ENCODE results near the gene PRMT7.

DNA sequence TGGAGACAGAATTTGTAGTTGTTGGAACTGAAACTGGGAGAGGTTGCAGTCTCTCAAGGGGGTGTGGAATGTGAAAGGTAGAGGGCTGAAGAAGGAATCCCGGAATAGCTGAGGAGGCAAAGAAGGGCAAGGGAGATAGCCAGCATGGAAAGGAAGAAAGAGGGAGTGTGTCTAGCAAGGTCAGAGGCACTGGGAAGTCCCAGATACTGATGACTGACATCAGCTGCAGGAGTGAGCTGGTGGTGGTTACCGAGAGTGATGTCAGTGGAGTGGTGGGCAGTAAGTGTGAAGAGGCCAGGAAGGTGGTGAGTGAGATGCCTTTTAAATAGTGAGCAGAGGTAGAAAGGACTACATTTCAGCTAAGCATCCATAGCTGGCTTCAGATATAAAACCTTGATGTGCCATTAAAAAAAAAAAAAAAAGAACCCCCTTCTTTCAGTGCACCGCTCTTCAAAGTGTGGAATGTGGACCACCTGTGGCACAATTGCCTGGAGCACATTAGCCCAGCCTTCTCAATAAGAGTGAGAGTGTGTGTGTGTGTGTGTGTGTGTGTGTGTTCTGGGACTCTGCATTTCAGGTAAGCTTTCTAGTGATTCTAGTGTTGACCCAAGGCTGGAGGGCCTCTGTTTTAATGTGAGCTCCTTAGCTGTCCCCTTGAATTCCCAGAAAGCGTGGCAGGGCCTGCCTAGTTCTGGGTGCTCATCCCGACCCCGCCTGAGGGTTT is 8.5 kb downstream of the PRMT7 start:
- TF ChIP-seq, protein P1, sequence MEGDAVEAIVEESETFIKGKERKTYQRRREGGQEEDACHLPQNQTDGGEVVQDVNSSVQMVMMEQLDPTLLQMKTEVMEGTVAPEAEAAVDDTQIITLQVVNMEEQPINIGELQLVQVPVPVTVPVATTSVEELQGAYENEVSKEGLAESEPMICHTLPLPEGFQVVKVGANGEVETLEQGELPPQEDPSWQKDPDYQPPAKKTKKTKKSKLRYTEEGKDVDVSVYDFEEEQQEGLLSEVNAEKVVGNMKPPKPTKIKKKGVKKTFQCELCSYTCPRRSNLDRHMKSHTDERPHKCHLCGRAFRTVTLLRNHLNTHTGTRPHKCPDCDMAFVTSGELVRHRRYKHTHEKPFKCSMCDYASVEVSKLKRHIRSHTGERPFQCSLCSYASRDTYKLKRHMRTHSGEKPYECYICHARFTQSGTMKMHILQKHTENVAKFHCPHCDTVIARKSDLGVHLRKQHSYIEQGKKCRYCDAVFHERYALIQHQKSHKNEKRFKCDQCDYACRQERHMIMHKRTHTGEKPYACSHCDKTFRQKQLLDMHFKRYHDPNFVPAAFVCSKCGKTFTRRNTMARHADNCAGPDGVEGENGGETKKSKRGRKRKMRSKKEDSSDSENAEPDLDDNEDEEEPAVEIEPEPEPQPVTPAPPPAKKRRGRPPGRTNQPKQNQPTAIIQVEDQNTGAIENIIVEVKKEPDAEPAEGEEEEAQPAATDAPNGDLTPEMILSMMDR (IDR thresholded peaks at IDR 0.05) = no peak
- TF ChIP-seq, protein P2, sequence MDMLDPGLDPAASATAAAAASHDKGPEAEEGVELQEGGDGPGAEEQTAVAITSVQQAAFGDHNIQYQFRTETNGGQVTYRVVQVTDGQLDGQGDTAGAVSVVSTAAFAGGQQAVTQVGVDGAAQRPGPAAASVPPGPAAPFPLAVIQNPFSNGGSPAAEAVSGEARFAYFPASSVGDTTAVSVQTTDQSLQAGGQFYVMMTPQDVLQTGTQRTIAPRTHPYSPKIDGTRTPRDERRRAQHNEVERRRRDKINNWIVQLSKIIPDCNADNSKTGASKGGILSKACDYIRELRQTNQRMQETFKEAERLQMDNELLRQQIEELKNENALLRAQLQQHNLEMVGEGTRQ (CRISPR knock-in tag; IDR thresholded peaks at IDR 0.05) = no peak
- TF ChIP-seq, protein P3, sequence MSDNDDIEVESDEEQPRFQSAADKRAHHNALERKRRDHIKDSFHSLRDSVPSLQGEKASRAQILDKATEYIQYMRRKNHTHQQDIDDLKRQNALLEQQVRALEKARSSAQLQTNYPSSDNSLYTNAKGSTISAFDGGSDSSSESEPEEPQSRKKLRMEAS (CRISPR knock-in tag; IDR thresholded peaks at IDR 0.05) = no peak
- TF ChIP-seq, protein P4, sequence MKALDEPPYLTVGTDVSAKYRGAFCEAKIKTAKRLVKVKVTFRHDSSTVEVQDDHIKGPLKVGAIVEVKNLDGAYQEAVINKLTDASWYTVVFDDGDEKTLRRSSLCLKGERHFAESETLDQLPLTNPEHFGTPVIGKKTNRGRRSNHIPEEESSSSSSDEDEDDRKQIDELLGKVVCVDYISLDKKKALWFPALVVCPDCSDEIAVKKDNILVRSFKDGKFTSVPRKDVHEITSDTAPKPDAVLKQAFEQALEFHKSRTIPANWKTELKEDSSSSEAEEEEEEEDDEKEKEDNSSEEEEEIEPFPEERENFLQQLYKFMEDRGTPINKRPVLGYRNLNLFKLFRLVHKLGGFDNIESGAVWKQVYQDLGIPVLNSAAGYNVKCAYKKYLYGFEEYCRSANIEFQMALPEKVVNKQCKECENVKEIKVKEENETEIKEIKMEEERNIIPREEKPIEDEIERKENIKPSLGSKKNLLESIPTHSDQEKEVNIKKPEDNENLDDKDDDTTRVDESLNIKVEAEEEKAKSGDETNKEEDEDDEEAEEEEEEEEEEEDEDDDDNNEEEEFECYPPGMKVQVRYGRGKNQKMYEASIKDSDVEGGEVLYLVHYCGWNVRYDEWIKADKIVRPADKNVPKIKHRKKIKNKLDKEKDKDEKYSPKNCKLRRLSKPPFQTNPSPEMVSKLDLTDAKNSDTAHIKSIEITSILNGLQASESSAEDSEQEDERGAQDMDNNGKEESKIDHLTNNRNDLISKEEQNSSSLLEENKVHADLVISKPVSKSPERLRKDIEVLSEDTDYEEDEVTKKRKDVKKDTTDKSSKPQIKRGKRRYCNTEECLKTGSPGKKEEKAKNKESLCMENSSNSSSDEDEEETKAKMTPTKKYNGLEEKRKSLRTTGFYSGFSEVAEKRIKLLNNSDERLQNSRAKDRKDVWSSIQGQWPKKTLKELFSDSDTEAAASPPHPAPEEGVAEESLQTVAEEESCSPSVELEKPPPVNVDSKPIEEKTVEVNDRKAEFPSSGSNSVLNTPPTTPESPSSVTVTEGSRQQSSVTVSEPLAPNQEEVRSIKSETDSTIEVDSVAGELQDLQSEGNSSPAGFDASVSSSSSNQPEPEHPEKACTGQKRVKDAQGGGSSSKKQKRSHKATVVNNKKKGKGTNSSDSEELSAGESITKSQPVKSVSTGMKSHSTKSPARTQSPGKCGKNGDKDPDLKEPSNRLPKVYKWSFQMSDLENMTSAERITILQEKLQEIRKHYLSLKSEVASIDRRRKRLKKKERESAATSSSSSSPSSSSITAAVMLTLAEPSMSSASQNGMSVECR (CRISPR knock-in tag; IDR thresholded peaks at IDR 0.05; ENCODE audit: borderline replicate concordance) = no peak
- TF ChIP-seq JUN (CRISPR knock-in tag; IDR thresholded peaks at IDR 0.05) = no peak
- TF ChIP-seq, protein P5, sequence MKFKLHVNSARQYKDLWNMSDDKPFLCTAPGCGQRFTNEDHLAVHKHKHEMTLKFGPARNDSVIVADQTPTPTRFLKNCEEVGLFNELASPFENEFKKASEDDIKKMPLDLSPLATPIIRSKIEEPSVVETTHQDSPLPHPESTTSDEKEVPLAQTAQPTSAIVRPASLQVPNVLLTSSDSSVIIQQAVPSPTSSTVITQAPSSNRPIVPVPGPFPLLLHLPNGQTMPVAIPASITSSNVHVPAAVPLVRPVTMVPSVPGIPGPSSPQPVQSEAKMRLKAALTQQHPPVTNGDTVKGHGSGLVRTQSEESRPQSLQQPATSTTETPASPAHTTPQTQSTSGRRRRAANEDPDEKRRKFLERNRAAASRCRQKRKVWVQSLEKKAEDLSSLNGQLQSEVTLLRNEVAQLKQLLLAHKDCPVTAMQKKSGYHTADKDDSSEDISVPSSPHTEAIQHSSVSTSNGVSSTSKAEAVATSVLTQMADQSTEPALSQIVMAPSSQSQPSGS (CRISPR knock-in tag; IDR thresholded peaks at IDR 0.05; ENCODE audit: borderline replicate concordance, low read depth) = no peak
- no peak for TF ChIP-seq ESRRA (CRISPR knock-in tag; IDR thresholded peaks at IDR 0.05; ENCODE audit: borderline replicate concordance)
- TF ChIP-seq, protein P6, sequence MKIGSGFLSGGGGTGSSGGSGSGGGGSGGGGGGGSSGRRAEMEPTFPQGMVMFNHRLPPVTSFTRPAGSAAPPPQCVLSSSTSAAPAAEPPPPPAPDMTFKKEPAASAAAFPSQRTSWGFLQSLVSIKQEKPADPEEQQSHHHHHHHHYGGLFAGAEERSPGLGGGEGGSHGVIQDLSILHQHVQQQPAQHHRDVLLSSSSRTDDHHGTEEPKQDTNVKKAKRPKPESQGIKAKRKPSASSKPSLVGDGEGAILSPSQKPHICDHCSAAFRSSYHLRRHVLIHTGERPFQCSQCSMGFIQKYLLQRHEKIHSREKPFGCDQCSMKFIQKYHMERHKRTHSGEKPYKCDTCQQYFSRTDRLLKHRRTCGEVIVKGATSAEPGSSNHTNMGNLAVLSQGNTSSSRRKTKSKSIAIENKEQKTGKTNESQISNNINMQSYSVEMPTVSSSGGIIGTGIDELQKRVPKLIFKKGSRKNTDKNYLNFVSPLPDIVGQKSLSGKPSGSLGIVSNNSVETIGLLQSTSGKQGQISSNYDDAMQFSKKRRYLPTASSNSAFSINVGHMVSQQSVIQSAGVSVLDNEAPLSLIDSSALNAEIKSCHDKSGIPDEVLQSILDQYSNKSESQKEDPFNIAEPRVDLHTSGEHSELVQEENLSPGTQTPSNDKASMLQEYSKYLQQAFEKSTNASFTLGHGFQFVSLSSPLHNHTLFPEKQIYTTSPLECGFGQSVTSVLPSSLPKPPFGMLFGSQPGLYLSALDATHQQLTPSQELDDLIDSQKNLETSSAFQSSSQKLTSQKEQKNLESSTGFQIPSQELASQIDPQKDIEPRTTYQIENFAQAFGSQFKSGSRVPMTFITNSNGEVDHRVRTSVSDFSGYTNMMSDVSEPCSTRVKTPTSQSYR (CRISPR knock-in tag; IDR thresholded peaks at IDR 0.05) = no peak
- no peak for TF ChIP-seq CREB1 (CRISPR knock-in tag; IDR thresholded peaks at IDR 0.05)
- TF ChIP-seq ZNF219 (CRISPR knock-in tag; IDR thresholded peaks at IDR 0.05; ENCODE audit: borderline replicate concordance) = no peak
